Activated CD4-positive, alpha-beta T cell treated with anti-CD3 and anti-CD28 coated beads for 48 hours (primary cell): ENCODE results near the gene OS9.

Experiments
- DNase-seq: peaks from one replicate; pipeline ENCODE4 v3.0.0-alpha.2; 2020

The OS9 gene

GRCh38 chr12:57770734-57771133, 76.8 kb downstream of the OS9 start:
- no peak for DNase-seq
